Loucy (cell line): ENCODE results near the gene GPR135.

Experiments
- H2AFZ ChIP-seq: fragments of 200-600 bp; sonication (generic); 2 replicates; pipeline ENCODE4 v1.6.0; 2016; ENCODE audit warnings: antibody characterized with exemption, mild to moderate bottlenecking, low read length, moderate library complexity
- H3F3A ChIP-seq: fragments of 200-600 bp; 2 replicates; pipeline ENCODE4 v1.6.0; 2016; ENCODE audit warnings: antibody characterized with exemption, low read depth, mild to moderate bottlenecking
- H3K27me3 ChIP-seq: fragments of 200-600 bp; sonication (generic); 2 replicates; pipeline ENCODE4 v1.6.1; 2014; ENCODE audit warnings: low read length, mild to moderate bottlenecking; ENCODE audit not compliant: insufficient read depth, poor library complexity, severe bottlenecking
- H3K36me3 ChIP-seq: fragments of 200-600 bp; sonication (generic); 2 replicates; pipeline ENCODE4 v1.6.1; 2016; ENCODE audit warnings: low read length; ENCODE audit not compliant: insufficient read depth
- H3K4me1 ChIP-seq: fragments of 200-600 bp; sonication (generic); 2 replicates; pipeline ENCODE4 v1.5.1; 2014; ENCODE audit warnings: low read length, mild to moderate bottlenecking; ENCODE audit not compliant: insufficient read depth, poor library complexity, severe bottlenecking
- H3K4me2 ChIP-seq: fragments of 200-600 bp; sonication (generic); 2 replicates; pipeline ENCODE4 v1.6.0; 2014; ENCODE audit warnings: antibody characterized with exemption, low read length, low read depth, mild to moderate bottlenecking; ENCODE audit not compliant: poor library complexity, severe bottlenecking
- H3K4me3 ChIP-seq: fragments of 200-600 bp; sonication (generic); 2 replicates; pipeline ENCODE4 v1.5.1; 2014; ENCODE audit warnings: low read length, mild to moderate bottlenecking, mixed read lengths; ENCODE audit not compliant: poor library complexity, severe bottlenecking
- H3K79me2 ChIP-seq: fragments of 200-600 bp; sonication (generic); 2 replicates; pipeline ENCODE4 v1.6.1; 2014; ENCODE audit warnings: low read length; ENCODE audit not compliant: insufficient read depth
- H3K9ac ChIP-seq: fragments of 200-600 bp; sonication (generic); 2 replicates; pipeline ENCODE4 v1.6.0; 2014; ENCODE audit warnings: mild to moderate bottlenecking, low read depth, low read length, moderate library complexity; ENCODE audit not compliant: poor library complexity, severe bottlenecking
- H3K9me2 ChIP-seq: fragments of 200-600 bp; sonication (generic); replicated peaks from 2 replicates; pipeline ENCODE4 v1.6.1; 2016; ENCODE audit warnings: low read depth, low read length, mixed read lengths
- H3K9me3 ChIP-seq: fragments of 200-600 bp; sonication (generic); 2 replicates; pipeline ENCODE4 v1.6.1; 2014; ENCODE audit warnings: mild to moderate bottlenecking, antibody characterized with exemption, low read length, low read depth; ENCODE audit not compliant: insufficient read depth
- H4K20me1 ChIP-seq: fragments of 200-600 bp; sonication (generic); 2 replicates; pipeline ENCODE4 v1.6.0; 2014; ENCODE audit warnings: antibody characterized with exemption, low read length, mild to moderate bottlenecking; ENCODE audit not compliant: insufficient read depth, poor library complexity, severe bottlenecking
- CTCF ChIP-seq: fragments of 200-600 bp; sonication (generic); conservative IDR thresholded peaks from 2 replicates; pipeline ENCODE4 v1.5.1; 2014; ENCODE audit warnings: mild to moderate bottlenecking, antibody characterized with exemption, low read length
- EZH2phosphoT487 ChIP-seq: fragments of 200-600 bp; IDR thresholded peaks from 2 replicates; pipeline ENCODE4 v1.6.1; 2018; ENCODE audit warnings: antibody characterized with exemption, mild to moderate bottlenecking, moderate library complexity, borderline replicate concordance

Gene GPR135

GRCh38 chr14:59465316-59466135 lies at the start of gene GPR135:
Gene GPR135 (minus strand): TSS chr14:59465380. CDS start chr14:59465226, 154 bp downstream.
- H3K4me3 ChIP-seq = peak within 1 kb of the TSS; percentile 31
- no peaks in the 10 kb centered on the region for H3F3A ChIP-seq
- peak within 1 kb of the TSS; percentile 35 for H3K4me2 ChIP-seq
- H3K9me2 ChIP-seq = no peaks in the 10 kb centered on the region
- no peak within 1 kb of the TSS for H2AFZ ChIP-seq
- H3K36me3 ChIP-seq = no peaks in the 10 kb centered on the region
- no peaks in the 10 kb centered on the region for H3K79me2 ChIP-seq
- H3K9ac ChIP-seq = no peak within 1 kb of the TSS
- TF ChIP-seq CTCF (no peak), EZH2phosphoT487 (no peak)
- H3K27me3 ChIP-seq = no peaks in the 10 kb centered on the region
- H3K4me1 ChIP-seq = no peaks in the 10 kb centered on the region
- H4K20me1 ChIP-seq = no peaks in the 10 kb centered on the region
- no peaks in the 10 kb centered on the region for H3K9me3 ChIP-seq

- no peak overlapping the region for H2AFZ ChIP-seq
- no peaks in the 10 kb centered on the region for H3F3A ChIP-seq
- no peaks in the 10 kb centered on the region for H3K9me3 ChIP-seq
- H3K4me3 ChIP-seq = no peak overlapping the region
- no peaks in the 10 kb centered on the region for H3K36me3 ChIP-seq
- no peaks in the 10 kb centered on the region for H3K27me3 ChIP-seq
- no peaks in the 10 kb centered on the region for H4K20me1 ChIP-seq
- H3K79me2 ChIP-seq = no peaks in the 10 kb centered on the region
- H3K9me2 ChIP-seq = no peaks in the 10 kb centered on the region
- H3K4me1 ChIP-seq = no peaks in the 10 kb centered on the region
- H3K4me2 ChIP-seq = no peak overlapping the region
- H3K9ac ChIP-seq = no peak overlapping the region
- TF ChIP-seq EZH2phosphoT487 = no peak
- peak; percentile 86 for TF ChIP-seq CTCF
These were observed 46.9 kb upstream of the GPR135 start for GRCh38 chr14:59511916-59512575.

- Histone ChIP-seq H3K27me3 (no peaks in the 10 kb centered on the region), H2AFZ (no peak overlapping the region), H3K36me3 (no peaks in the 10 kb centered on the region), H3K9me3 (no peaks in the 10 kb centered on the region), H3K9me2 (no peaks in the 10 kb centered on the region), H3K4me3 (no peak overlapping the region), H3K4me2 (no peak overlapping the region), H4K20me1 (no peaks in the 10 kb centered on the region), H3K79me2 (no peaks in the 10 kb centered on the region), H3K4me1 (no peaks in the 10 kb centered on the region), H3K9ac (no peak overlapping the region), H3F3A (no peaks in the 10 kb centered on the region)
- TF ChIP-seq EZH2phosphoT487 (no peak), CTCF (no peak)
These were observed 45.8 kb upstream of the GPR135 start for GRCh38 chr14:59510966-59511365.
